Chondrocyte (in vitro differentiated cells): ENCODE results near the gene TMOD2. TPM values are rescaled to one million over a fixed set of nuclear protein-coding genes. Genes with fewer than 3 reads are reported as not detected.

Experiments
- DNase-seq: peaks from one replicate; pipeline ENCODE4 v3.0.0; 2021; ENCODE audit warnings: mixed read lengths, low spot score
- H3K27ac Mint-ChIP-seq: one replicate; pipeline ENCODE4 v1.8.0; 2021; ENCODE audit warnings: mild to moderate bottlenecking, moderate library complexity, mixed read lengths; ENCODE audit not compliant: unreplicated experiment
- H3K27me3 Mint-ChIP-seq: 2 replicates; pipeline ENCODE4 v1.8.0; 2021; ENCODE audit warnings: low read depth, mixed read lengths
- H3K36me3 Mint-ChIP-seq: 2 replicates; pipeline ENCODE4 v1.8.0; 2021; ENCODE audit warnings: low read depth, mixed read lengths
- H3K4me1 Mint-ChIP-seq: 2 replicates; pipeline ENCODE4 v1.8.0; 2021; ENCODE audit warnings: low read depth, mild to moderate bottlenecking, mixed read lengths
- H3K4me3 Mint-ChIP-seq: one replicate; pipeline ENCODE4 v1.8.0; 2021; ENCODE audit warnings: mild to moderate bottlenecking, moderate library complexity, mixed read lengths; ENCODE audit not compliant: unreplicated experiment
- H3K9me3 Mint-ChIP-seq: 2 replicates; pipeline ENCODE4 v1.8.0; 2021; ENCODE audit warnings: low read depth, mixed read lengths
- CTCF ChIP-seq: fragments of 200-600 bp; sonication (generic); IDR thresholded peaks from 2 replicates; pipeline ENCODE4 v1.5.0; 2021; ENCODE audit warnings: antibody characterized with exemption, mild to moderate bottlenecking, moderate library complexity
- total RNA-seq: library from RNA; stranded (reverse); gene quantifications from 3 replicates; pipeline ENCODE4 v1.2.1, GENCODE V29; 2021

TMOD2 gene
- total RNA-seq, 1 donor from 2014 or later, result 7.8 TPM

GRCh38 chr15:51848811-51849210 lies 97.4 kb downstream of the TMOD2 start:
- no peak for TF ChIP-seq CTCF
- Mint-ChIP-seq H3K36me3 (peaks cover 4% of the 10 kb centered on the region), H3K27ac (no peak overlapping the region), H3K27me3 (no peaks in the 10 kb centered on the region), H3K9me3 (no peaks in the 10 kb centered on the region), H3K4me1 (peaks cover 57% of the 10 kb centered on the region), H3K4me3 (no peak overlapping the region)
- DNase-seq, result no peak

GRCh38 chr15:51849860-51850259 lies 98.5 kb downstream of the TMOD2 start:
- DNase-seq, result no peak
- no peaks in the 10 kb centered on the region for H3K27me3 Mint-ChIP-seq
- H3K4me1 Mint-ChIP-seq, result peaks cover 55% of the 10 kb centered on the region
- H3K4me3 Mint-ChIP-seq, result no peak overlapping the region
- TF ChIP-seq CTCF, result no peak
- H3K9me3 Mint-ChIP-seq, result no peaks in the 10 kb centered on the region
- H3K36me3 Mint-ChIP-seq, result peaks cover 4% of the 10 kb centered on the region
- H3K27ac Mint-ChIP-seq, result no peak overlapping the region

- Mint-ChIP-seq H3K9me3 (no peaks in the 10 kb centered on the region), H3K36me3 (peaks cover 3% of the 10 kb centered on the region), H3K27ac (no peak overlapping the region), H3K4me3 (no peak overlapping the region), H3K4me1 (peaks cover 51% of the 10 kb centered on the region), H3K27me3 (no peaks in the 10 kb centered on the region)
- TF ChIP-seq CTCF, result no peak
- DNase-seq, result no peak
Measured at GRCh38 chr15:51853998-51854397, 102.6 kb downstream of the TMOD2 start.

- Mint-ChIP-seq H3K4me1 (peaks cover 44% of the 10 kb centered on the region), H3K4me3 (no peak overlapping the region), H3K27me3 (no peaks in the 10 kb centered on the region), H3K9me3 (no peaks in the 10 kb centered on the region), H3K27ac (peak overlapping the region; percentile 9), H3K36me3 (peaks cover 3% of the 10 kb centered on the region)
- no peak for TF ChIP-seq CTCF
- no peak for DNase-seq
Measured at GRCh38 chr15:51855612-51856011, 104.2 kb downstream of the TMOD2 start.

- no peak for DNase-seq
- Mint-ChIP-seq H3K4me3 (no peak overlapping the region), H3K9me3 (no peaks in the 10 kb centered on the region), H3K27me3 (no peaks in the 10 kb centered on the region), H3K36me3 (peaks cover 3% of the 10 kb centered on the region), H3K27ac (no peak overlapping the region), H3K4me1 (peaks cover 45% of the 10 kb centered on the region)
- TF ChIP-seq CTCF, result no peak
Measured at GRCh38 chr15:51856714-51857380, 105.5 kb downstream of the TMOD2 start.
